Kidney epithelial cell (primary cell): ENCODE data around the gene UXS1. TPM values are rescaled to one million over a fixed set of nuclear protein-coding genes. Genes with fewer than 3 reads are reported as not detected.
"Not testable (repeated sequence)": the region's sequence is repeated elsewhere in the genome, so short reads cannot be mapped to it uniquely, and the experiment has no call there.

ENCODE experiments used
- DNase-seq: peaks from one replicate; pipeline ENCODE4 v3.0.0-alpha.2; 2010; ENCODE audit warnings: low read depth
- H3K27me3 ChIP-seq: 2 replicates; pipeline ENCODE4 v1.6.0; 2011; ENCODE audit warnings: low read length; ENCODE audit not compliant: control insufficient read depth, insufficient read depth
- H3K36me3 ChIP-seq: 2 replicates; pipeline ENCODE4 v1.5.1; 2011; ENCODE audit warnings: low read length; ENCODE audit not compliant: control insufficient read depth, insufficient read depth
- H3K4me3 ChIP-seq: 2 replicates; pipeline ENCODE4 v1.5.1; 2011; ENCODE audit warnings: low read depth, mild to moderate bottlenecking, control low read depth, low read length
- CTCF ChIP-seq: IDR thresholded peaks from 2 replicates; pipeline ENCODE4 v1.5.1; 2011; ENCODE audit warnings: mild to moderate bottlenecking, moderate library complexity, low read length, control low read depth, inconsistent platforms; ENCODE audit not compliant: insufficient read depth, poor library complexity, severe bottlenecking
- total RNA-seq: library from RNA; depleted of rRNA; stranded (reverse); fragments of >200 nt; gene quantifications from 2 replicates; pipeline ENCODE4 v1.2.3, GENCODE V29; 2015

UXS1 gene
- total RNA-seq, 1 donor from 2014 or later = 73.3 TPM

- no peak overlapping the region for H3K4me3 ChIP-seq
- no peaks in the 10 kb centered on the region for H3K36me3 ChIP-seq
- no peaks in the 10 kb centered on the region for H3K27me3 ChIP-seq
- DNase-seq = no peak
- TF ChIP-seq CTCF = no peak
Measured at GRCh38 chr2:106219813-106220212, 25.7 kb upstream of the UXS1 start.

GRCh38 chr2:106219157-106219556, 25.1 kb upstream of the UXS1 start:
- not testable (repeated sequence) for DNase-seq, H3K4me3 ChIP-seq, H3K27me3 ChIP-seq, H3K36me3 ChIP-seq

GRCh38 chr2:106208874-106209273, 14.8 kb upstream of the UXS1 start:
- H3K36me3 ChIP-seq = no peaks in the 10 kb centered on the region
- no peak for TF ChIP-seq CTCF
- no peak overlapping the region for H3K4me3 ChIP-seq
- no peak for DNase-seq
- no peaks in the 10 kb centered on the region for H3K27me3 ChIP-seq

- no peaks in the 10 kb centered on the region for H3K36me3 ChIP-seq
- H3K4me3 ChIP-seq = no peak overlapping the region
- H3K27me3 ChIP-seq = no peaks in the 10 kb centered on the region
- TF ChIP-seq CTCF = no peak
- DNase-seq = no peak
Measured at GRCh38 chr2:106208399-106208798, 14.3 kb upstream of the UXS1 start.

GRCh38 chr2:106207246-106207645, 13.1 kb upstream of the UXS1 start:
- no peak for DNase-seq
- no peak overlapping the region for H3K4me3 ChIP-seq
- no peaks in the 10 kb centered on the region for H3K36me3 ChIP-seq
- no peaks in the 10 kb centered on the region for H3K27me3 ChIP-seq
- TF ChIP-seq CTCF = no peak

GRCh38 chr2:106205488-106205887, 11.4 kb upstream of the UXS1 start:
- DNase-seq = no peak
- Histone ChIP-seq H3K4me3 (no peak overlapping the region), H3K36me3 (no peaks in the 10 kb centered on the region), H3K27me3 (no peaks in the 10 kb centered on the region)
- no peak for TF ChIP-seq CTCF

GRCh38 chr2:106204551-106204950, 10.4 kb upstream of the UXS1 start:
- not testable (repeated sequence) for DNase-seq, H3K4me3 ChIP-seq, H3K36me3 ChIP-seq, H3K27me3 ChIP-seq
